Measurements from ENCODE around the gene BCAS3. TPM values are rescaled to one million over a fixed set of nuclear protein-coding genes. Genes with fewer than 3 reads are reported as not detected.

BCAS3 gene
- total and polyA plus RNA-seq, 2 donors (not counting 1 experiment from before 2014, with no cell fraction given) = 13.9 to 73.4 TPM

GRCh38 chr17:61406971-61407911 lies 729.6 kb downstream of the BCAS3 start:
- Histone ChIP-seq H3K4me2 (replicated peaks; ENCODE audit: low read depth, low read length, poor library complexity, severe bottlenecking) (no peak overlapping the region), H3K9me3 (ENCODE audit: control extremely low read depth in 1 of 3, control insufficient read depth in 2 of 3, insufficient read depth in 1 of 3, low read length in 2 of 3) (peaks cover 0 to 75% (median 2%) of the 10 kb centered on the region in 3 donors), H3K4me3 (ENCODE audit: control extremely low read depth in 1 of 5, extremely low read depth in 1 of 5, insufficient read depth in 1 of 5, low read depth in 2 of 5, low read length in 4 of 5) (no peak overlapping the region), H3K36me3 (replicated peaks in 1 of 2; ENCODE audit: control extremely low read depth in 1 of 2, control insufficient read depth in 1 of 2, extremely low read depth in 1 of 2, insufficient read depth in 2 of 2, low read length in 1 of 2) (no peaks in the 10 kb centered on the region), H3K27me3 (replicated peaks in 1 of 4; ENCODE audit: control extremely low read depth in 1 of 4, control insufficient read depth in 3 of 4, insufficient read depth in 4 of 4, low read length in 3 of 4) (peaks cover 0 to 93% (median 75%) of the 10 kb centered on the region in 4 experiments), H3K9ac (ENCODE audit: low read length) (no peak overlapping the region), H4K20me1 (ENCODE audit: control insufficient read depth, insufficient read depth, low read length, poor library complexity, severe bottlenecking) (peaks cover 25% of the 10 kb centered on the region), H3K79me2 (ENCODE audit: control insufficient read depth, insufficient read depth, low read length) (no peaks in the 10 kb centered on the region), H2AFZ (ENCODE audit: insufficient read depth, low read depth, low read length, poor library complexity, severe bottlenecking) (no peak overlapping the region), H3K4me1 (ENCODE audit: control insufficient read depth in 2 of 2, insufficient read depth in 2 of 2, low read length in 2 of 2) (peaks cover 76 to 83% of the 10 kb centered on the region in 2 donors), H3K27ac (ENCODE audit: low read length in 2 of 2) (no peak overlapping the region)
- peaks cover 62% of the 10 kb centered on the region for H3K27me3 Mint-ChIP-seq
- no peak for TF ChIP-seq CTCF (IDR thresholded peaks at IDR 0.05)
- TF ChIP-seq EZH2 (IDR thresholded peaks at IDR 0.05; ENCODE audit: borderline replicate concordance, insufficient read depth, low read depth, low read length, poor library complexity, severe bottlenecking) = no peak
- H3K4me3 Mint-ChIP-seq = peak overlapping the region; percentile 3
- 67% methylated on average over 7 of the region's 8 CpGs for WGBS (ENCODE audit: insufficient coverage)
- H3K9me3 Mint-ChIP-seq (ENCODE audit: insufficient read depth) = no peaks in the 10 kb centered on the region
- CTCF ChIA-PET = interaction anchor here (0.6 to 0.9 kb wide), 2 partner anchors 509 to 687 kb away, joined by 3 read pairs; no protein-coding TSS in a partner anchor
- H3K27ac Mint-ChIP-seq = no peak overlapping the region
- H3K4me1 Mint-ChIP-seq = peaks cover 56% of the 10 kb centered on the region
- intact Hi-C loops (cut with micrococcal nuclease) = no loop called here
- no peak for ATAC-seq (ENCODE audit: low read depth)
- POLR2A ChIA-PET = interaction anchor here (0.6 kb wide), 1 partner anchor 10 kb away, joined by 11 read pairs; no protein-coding TSS in a partner anchor
- DNase-seq = no peak
